ENCODE data around the gene COL23A1.

DNA sequence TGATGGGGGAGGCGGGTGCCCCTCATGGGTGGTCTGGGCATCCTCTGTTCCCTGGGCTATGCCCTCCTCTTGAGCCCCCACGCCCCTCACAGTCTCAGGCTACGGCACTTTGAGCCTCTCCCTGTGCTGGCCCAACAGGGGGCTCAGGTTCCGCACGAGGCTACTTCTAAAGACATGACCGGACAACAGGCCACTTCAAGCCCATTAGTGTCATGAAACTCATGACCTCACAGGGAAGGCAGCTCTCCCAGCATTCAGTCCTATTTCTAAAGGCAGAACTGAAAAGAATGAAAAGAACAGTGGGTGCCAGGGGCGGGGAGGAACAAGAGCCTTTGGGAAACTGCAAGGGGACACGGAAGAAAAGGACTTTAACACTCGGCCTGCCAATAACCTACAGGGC is 45.0 kb downstream of the COL23A1 start:
- TF ChIP-seq, protein P1, sequence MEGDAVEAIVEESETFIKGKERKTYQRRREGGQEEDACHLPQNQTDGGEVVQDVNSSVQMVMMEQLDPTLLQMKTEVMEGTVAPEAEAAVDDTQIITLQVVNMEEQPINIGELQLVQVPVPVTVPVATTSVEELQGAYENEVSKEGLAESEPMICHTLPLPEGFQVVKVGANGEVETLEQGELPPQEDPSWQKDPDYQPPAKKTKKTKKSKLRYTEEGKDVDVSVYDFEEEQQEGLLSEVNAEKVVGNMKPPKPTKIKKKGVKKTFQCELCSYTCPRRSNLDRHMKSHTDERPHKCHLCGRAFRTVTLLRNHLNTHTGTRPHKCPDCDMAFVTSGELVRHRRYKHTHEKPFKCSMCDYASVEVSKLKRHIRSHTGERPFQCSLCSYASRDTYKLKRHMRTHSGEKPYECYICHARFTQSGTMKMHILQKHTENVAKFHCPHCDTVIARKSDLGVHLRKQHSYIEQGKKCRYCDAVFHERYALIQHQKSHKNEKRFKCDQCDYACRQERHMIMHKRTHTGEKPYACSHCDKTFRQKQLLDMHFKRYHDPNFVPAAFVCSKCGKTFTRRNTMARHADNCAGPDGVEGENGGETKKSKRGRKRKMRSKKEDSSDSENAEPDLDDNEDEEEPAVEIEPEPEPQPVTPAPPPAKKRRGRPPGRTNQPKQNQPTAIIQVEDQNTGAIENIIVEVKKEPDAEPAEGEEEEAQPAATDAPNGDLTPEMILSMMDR (IDR thresholded peaks at IDR 0.05): no peak
- TF ChIP-seq HOXA7 (CRISPR knock-in tag; IDR thresholded peaks at IDR 0.05): no peak
- TF ChIP-seq CBX2 (IDR thresholded peaks at IDR 0.05; ENCODE audit: borderline replicate concordance, low read depth): no peak
- no peak for TF ChIP-seq POLR2A (IDR thresholded peaks at IDR 0.05; ENCODE audit: low read length)
- TF ChIP-seq CBX8 (IDR thresholded peaks at IDR 0.05): no peak
- no peak for TF ChIP-seq PHF8 (IDR thresholded peaks at IDR 0.05; ENCODE audit: borderline replicate concordance, low read depth)
- TF ChIP-seq HOXB13 (CRISPR knock-in tag; IDR thresholded peaks at IDR 0.05; ENCODE audit: low read depth): no peak
- no peak for TF ChIP-seq JUN (IDR thresholded peaks at IDR 0.05)
- no peak for TF ChIP-seq RCOR1 (IDR thresholded peaks at IDR 0.05; ENCODE audit: low read depth, low read length)
- no peak for TF ChIP-seq JUNB (IDR thresholded peaks at IDR 0.05)
- TF ChIP-seq HDAC2 (IDR thresholded peaks at IDR 0.05): no peak
- TF ChIP-seq MYC (IDR thresholded peaks at IDR 0.05; ENCODE audit: borderline replicate concordance, low read length): no peak

Data from A549 (cell line).